ENCODE data around the gene TAS2R8. TPM values are rescaled to one million over a fixed set of nuclear protein-coding genes. Genes with fewer than 3 reads are reported as not detected.

The TAS2R8 gene
- polyA plus RNA-seq, 1 donor: not detected

Other genes starting within 250 kb of the TAS2R8 start
- gene MAGOHB, start 193.7 kb downstream of the TAS2R8 start, polyA plus RNA-seq (ENCODE audit: insufficient read length): 16.5 TPM
- gene STYK1, start 133.2 kb downstream of the TAS2R8 start, polyA plus RNA-seq (ENCODE audit: insufficient read length): not detected
- gene YBX3, start 84.0 kb downstream of the TAS2R8 start, polyA plus RNA-seq (ENCODE audit: insufficient read length): 1,103 TPM
- gene TAS2R7, start 4.7 kb downstream of the TAS2R8 start, polyA plus RNA-seq (ENCODE audit: insufficient read length): not detected
- gene TAS2R9, start 2.9 kb upstream of the TAS2R8 start, polyA plus RNA-seq (ENCODE audit: insufficient read length): not detected
- 0.50 TPM for gene TAS2R10, start 19.1 kb upstream of the TAS2R8 start, polyA plus RNA-seq (ENCODE audit: insufficient read length)
- 4.1 TPM for gene PRR4, start 42.2 kb upstream of the TAS2R8 start, polyA plus RNA-seq (ENCODE audit: insufficient read length)
- 8.8 TPM for gene PRH1, start 77.0 kb upstream of the TAS2R8 start, polyA plus RNA-seq (ENCODE audit: insufficient read length)
- not detected for gene TAS2R13, start 102.3 kb upstream of the TAS2R8 start, polyA plus RNA-seq (ENCODE audit: insufficient read length)
- gene PRH2, start 122.0 kb upstream of the TAS2R8 start, polyA plus RNA-seq (ENCODE audit: insufficient read length): not detected
- 2.5 TPM for gene TAS2R14, start 132.0 kb upstream of the TAS2R8 start, polyA plus RNA-seq (ENCODE audit: insufficient read length)
- gene TAS2R50, start 179.6 kb upstream of the TAS2R8 start, polyA plus RNA-seq (ENCODE audit: insufficient read length): not detected
- gene TAS2R20, start 191.0 kb upstream of the TAS2R8 start, polyA plus RNA-seq (ENCODE audit: insufficient read length): 1.3 TPM
- 1.3 TPM for gene TAS2R19, start 215.3 kb upstream of the TAS2R8 start, polyA plus RNA-seq (ENCODE audit: insufficient read length)
- 0.90 TPM for gene TAS2R31, start 224.1 kb upstream of the TAS2R8 start, polyA plus RNA-seq (ENCODE audit: insufficient read length)

All from hindlimb muscle (tissue), 1 donor.